Bone marrow (tissue), 2 donors: Measurements from ENCODE around the gene CD7.

ENCODE experiments used
- DNase-seq, 2 donors: peaks; one replicate each; lab custom pipeline; 2025; lab: John Stamatoyannopoulos, UW

CD7 gene

GRCh38 chr17:82278786-82279391 is 38.5 kb downstream of the CD7 start:
- DNase-seq, result no peak

- no peak for DNase-seq
Observed at GRCh38 chr17:82278308-82278707, 39.1 kb downstream of the CD7 start.

- DNase-seq, result no peak
Observed at GRCh38 chr17:82277851-82278250, 39.6 kb downstream of the CD7 start.

- DNase-seq, result no peak
Observed at GRCh38 chr17:82276938-82277337, 40.5 kb downstream of the CD7 start.

- DNase-seq, result no peak
Observed at GRCh38 chr17:82275326-82275725, 42.1 kb downstream of the CD7 start.

- no peak for DNase-seq
Observed at GRCh38 chr17:82274134-82275020, 43.0 kb downstream of the CD7 start.

GRCh38 chr17:82273327-82274133 is 43.9 kb downstream of the CD7 start, which contains the start of gene CSNK1D:
Gene CSNK1D (minus strand): TSS chr17:82273700. CDS start chr17:82273381, 319 bp downstream.
- DNase-seq, result peak; percentile 59 to 99

GRCh38 chr17:82272495-82273326 is 44.7 kb downstream of the CD7 start:
- DNase-seq, result no peak

- DNase-seq, result no peak
Observed at GRCh38 chr17:82271401-82271800, 46.0 kb downstream of the CD7 start.

GRCh38 chr17:82270651-82271050 is 46.8 kb downstream of the CD7 start:
- no peak for DNase-seq

- no peak for DNase-seq
Observed at GRCh38 chr17:82269882-82270500, 47.4 kb downstream of the CD7 start.

GRCh38 chr17:82269138-82269881 is 48.1 kb downstream of the CD7 start:
- DNase-seq, result no peak

GRCh38 chr17:82267575-82268379 is 49.6 kb downstream of the CD7 start:
- DNase-seq, result peak; percentile 33 to 62

GRCh38 chr17:82266142-82266541 is 51.3 kb downstream of the CD7 start:
- no peak for DNase-seq
